ENCODE results near the gene ZBTB40.

ZBTB40 gene

DNA sequence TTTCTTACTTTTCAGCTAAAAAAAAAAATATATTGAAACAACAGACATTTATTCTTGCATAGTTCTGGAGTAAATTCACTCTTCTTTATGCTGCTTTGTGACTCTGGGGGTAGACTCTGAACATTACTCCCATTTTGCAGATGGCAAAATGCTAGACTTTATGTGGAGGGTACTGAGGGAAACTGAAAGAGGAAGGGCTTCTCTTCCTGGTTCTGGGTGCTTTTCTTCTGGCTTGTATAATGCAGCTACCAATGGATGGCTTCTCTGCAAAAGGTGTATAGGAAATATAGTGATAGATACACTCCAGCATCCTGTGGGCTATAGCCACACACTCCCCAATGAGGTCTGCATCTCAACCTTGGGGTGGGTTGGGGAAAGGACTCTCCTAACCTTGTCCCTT lies 19.7 kb upstream of the ZBTB40 start:
- no peak for DNase-seq (ENCODE audit: low read depth, low spot score)

DNA sequence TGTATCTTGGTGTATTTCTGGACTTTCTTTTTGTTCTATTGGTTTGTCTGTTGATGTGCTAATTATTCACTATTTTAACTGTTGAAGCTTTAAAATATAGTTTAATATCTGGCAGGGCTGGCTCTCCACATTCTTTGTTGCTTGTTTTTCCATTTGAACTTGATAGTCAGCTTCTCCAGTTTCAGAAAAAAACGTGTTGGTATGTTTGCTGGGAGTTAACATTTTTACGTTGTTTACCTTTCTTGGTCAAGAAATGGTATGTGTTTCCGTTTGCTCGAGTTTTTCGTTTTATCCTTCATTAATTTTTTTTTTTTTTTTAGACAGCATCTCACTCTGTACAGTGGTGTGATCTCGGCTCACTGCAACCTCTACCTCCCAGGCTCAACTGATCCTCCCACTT lies 16.9 kb upstream of the ZBTB40 start:
- no peak for DNase-seq (ENCODE audit: low read depth, low spot score)

DNA sequence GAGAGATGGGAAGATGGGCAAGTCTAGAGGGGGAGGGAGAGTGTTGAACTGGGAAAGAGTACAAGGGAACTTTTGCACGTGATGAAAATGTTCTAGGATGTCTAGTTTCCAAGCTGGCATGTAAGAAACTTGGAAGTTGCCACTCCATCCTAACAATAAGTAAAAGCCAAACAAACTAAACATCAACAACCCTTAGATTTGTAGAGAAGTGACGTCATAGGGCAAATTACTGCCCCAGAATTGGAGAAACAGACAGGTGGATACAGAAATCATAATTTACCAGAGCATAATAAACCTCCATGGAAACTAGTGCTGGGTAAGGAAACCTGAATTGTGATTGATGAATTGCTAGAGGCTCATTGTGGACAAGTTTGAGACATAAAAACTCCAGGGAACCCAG lies 14.7 kb upstream of the ZBTB40 start:
- no peak for DNase-seq (ENCODE audit: low read depth, low spot score)

DNA sequence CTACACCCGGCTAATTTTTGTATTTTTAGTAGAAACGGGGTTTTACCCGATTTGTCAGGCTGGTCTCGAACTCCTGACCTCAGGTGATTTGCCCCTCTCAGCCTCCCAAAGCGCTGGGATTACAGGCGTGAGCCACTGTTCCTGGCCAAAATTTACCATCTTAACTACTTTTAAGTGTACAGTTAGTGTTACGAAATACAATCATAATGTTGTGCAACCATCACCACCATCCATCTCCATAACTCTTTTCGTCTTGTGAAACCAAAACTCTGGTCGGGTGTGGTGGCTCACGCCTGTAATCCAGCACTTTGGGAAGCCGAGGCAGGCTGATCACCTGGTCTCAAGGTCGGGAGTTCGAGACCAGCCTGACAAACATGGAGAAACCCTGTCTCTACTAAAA lies 14.1 kb upstream of the ZBTB40 start:
- DNase-seq (ENCODE audit: low read depth, low spot score), result no peak

DNA sequence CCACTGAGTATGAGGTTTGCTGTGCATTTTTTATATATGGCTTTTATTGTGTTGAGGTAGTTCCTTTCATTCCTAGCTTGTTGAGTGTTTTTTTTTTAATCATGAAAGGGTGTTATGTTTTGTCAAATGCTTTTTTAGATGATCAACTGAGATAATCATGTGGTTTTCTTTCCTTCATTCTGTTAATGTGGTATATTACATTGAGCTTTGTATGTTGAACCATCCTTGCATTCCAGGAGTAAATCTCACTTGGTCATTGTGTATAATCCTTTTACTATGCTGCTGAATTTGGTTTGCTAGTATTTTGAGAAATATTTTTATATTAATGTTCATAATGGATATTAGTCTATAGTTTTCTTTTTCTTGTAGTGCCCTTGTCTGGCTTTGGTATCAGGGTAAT lies 11.1 kb upstream of the ZBTB40 start:
- no peak for DNase-seq (ENCODE audit: low read depth, low spot score)

DNA sequence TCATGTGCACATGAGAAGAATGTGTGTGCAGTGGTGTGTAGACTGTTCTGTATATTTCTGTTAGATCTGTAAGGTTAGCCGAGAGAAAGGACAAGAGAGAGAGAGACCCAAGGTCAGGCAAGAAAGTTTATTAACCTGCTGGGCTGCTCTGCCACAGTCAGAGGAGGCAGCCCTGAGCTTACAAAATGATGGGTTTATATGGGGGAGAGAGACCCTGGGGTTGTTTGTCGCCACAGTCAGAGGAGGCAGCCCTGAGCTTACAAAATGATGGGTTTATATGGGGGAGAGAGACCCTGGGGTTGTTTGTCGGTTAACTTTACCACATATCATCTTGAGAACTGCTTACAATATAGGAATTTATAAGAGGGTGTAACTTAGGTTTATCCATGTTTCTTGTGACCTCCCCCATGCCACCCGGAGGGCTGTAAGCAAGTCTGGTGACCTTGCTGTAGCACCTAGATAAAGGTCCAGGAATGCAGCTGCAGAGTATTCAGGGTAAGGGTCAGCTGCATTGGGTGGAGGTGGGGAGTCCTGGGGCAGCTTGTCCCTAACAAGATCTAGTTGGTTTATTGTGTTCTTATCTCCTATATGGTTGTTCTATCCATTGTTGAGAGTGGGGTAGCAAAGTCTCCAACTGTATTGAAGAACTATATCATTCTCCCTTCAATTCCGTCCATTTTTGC lies 9.3 kb upstream of the ZBTB40 start:
- DNase-seq (ENCODE audit: low read depth, low spot score), result no peak

DNA sequence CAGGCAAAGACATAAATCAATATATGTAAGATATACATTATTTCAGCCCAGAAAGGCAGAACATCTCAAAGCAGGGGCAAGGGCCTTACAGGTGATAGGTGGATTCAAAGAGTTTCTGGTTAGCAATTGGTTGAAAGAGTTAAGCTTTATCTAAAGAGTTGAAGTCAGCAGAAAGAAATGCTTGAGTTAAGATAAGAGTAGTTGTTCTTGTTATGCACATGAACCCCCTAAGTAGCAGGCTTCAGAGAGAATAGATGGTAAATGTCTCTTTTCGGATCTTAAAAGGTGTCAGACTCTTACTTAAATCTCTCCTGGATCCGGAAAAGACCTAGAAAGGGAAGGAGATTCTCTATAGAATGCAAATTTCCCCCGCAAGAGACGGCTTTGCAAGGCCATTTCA lies 8.3 kb upstream of the ZBTB40 start:
- no peak for DNase-seq (ENCODE audit: low read depth, low spot score)

DNA sequence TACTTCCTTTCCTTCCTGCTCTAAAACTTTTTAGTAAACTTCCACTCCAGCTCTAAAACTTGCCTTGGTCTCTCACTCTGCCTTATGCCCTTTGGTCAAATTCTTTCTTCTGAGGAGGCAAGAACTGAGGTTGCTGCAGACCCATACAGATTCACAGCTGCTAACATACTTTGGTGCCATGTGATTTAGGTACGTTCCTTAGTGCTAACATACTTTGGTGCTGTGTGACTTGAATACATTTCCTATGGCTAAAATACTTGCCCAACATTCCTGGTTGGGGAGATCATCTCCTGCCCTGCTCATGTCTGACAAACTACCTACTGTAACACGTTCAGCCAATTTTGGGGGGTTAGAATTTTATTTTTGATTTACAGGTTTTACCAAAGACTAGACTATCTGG lies 6.8 kb upstream of the ZBTB40 start:
- DNase-seq (ENCODE audit: low read depth, low spot score), result no peak

DNA sequence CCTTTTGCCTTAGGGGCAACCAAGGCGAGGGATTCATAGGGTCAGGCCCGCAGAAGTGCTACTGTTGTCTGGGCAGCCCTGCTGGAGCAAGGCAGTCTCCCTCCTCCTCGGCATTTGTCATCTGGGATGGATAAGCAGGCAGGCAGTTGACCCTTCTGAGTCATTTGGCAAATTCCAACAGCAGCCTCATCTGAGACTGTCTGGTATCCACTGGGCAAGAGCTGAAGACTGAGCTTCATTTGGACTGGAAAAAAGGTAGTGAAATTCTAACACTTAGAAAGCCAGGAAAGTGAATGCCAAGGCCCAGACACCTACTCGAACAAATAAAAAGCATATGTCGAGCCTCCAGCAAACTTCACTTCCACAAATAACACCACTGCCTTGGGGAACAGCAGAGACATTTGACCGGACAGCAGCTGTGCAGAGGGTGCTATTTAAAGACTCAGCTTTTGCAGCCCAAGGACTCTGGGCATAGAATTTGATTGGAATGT lies 4.0 kb upstream of the ZBTB40 start:
- no peak for DNase-seq (ENCODE audit: low read depth, low spot score)

DNA sequence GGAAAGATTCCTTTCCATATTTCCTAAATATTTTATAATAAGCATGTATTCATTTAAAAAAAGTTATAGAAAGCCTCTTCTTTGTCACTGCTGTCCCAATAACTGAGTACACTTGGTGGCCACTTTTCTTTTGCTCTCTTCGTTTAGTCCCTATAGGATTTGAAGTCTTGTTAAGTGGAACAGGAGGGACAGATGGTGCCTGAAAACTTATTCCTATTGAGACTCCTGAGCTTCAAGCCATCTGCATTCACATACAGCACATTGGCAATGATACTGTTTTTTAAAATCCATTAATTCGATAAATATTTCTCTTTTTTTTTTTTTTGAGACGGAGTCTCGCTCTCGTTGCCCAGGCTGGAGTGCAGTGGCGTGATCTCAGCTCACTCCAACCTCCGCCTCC lies 2.0 kb upstream of the ZBTB40 start:
- no peak for DNase-seq (ENCODE audit: low read depth, low spot score)

DNA sequence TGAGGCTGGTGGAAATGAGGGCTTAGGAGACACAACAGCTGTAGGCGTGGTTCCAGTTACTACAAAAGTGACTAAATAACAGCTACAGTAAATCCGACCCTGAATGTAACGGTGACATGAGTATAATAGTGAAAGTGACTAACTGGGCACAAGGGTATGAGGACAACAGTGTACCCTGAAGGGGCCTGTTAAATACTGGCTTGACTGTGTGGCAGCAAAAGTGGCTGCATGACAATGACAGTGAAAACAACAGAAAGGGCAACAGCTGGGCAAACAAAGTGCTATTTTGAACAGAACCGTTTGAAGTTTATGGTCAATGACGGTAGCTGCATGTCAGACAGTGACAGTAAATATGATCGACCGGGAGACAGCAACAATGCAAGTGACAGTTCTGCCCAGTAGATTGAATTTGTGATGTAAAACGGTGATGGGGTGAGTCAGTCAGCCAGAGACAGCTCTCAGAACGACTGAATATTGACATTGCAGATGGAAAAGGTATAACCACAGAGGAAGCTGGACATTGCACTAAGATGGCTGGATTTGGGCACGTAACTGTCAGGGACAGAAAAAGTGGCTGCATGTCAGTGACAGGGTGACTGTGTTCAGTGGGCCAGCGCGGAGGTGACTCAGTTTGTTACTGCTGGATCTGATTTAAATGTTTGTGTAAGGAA lies 1.2 kb upstream of the ZBTB40 start:
- no peak for DNase-seq (ENCODE audit: low read depth, low spot score)

DNA sequence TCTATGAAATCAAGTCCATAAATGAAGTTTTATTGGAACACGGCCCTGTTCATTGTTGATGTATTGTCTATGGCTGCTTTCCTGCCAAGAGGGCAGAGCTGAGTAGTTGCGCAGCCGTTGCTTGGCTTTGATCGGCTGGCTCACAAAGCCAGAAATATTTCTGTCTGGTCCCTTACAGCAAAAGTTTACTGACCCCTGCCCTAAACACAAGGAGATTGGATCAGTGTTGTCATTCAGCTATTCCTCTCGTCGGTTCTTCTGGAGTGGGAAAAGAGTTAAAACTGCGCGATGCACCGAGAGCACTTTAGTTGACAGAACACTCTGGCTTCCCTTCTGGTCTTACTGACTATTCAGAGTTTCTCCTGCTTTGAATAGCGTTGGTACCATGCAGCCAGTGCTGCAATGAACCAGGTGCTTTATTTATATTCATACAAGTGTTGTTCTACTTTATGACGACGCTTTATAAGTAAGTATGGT lies 868 bp downstream of the ZBTB40 start:
- no peak for DNase-seq (ENCODE audit: low read depth, low spot score)

DNA sequence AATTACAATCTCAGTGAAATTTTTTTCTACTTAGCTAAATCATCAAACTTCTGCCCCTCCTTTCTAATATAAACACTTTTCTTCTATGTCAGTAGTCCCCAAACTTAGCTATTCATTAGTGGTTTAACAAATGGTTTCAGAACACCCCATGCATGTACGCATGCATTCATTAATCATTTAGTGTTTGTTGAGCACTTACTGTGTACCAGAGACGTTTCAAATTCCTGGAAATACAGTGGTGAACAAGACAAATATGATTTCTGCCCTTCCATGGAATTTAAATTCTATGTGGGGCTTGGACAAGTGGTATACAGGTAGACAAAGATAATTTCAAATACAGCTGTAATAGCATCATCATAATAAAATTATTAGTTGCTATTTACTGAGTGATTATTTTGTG lies 1.5 kb downstream of the ZBTB40 start:
- DNase-seq (ENCODE audit: low read depth, low spot score), result no peak

DNA sequence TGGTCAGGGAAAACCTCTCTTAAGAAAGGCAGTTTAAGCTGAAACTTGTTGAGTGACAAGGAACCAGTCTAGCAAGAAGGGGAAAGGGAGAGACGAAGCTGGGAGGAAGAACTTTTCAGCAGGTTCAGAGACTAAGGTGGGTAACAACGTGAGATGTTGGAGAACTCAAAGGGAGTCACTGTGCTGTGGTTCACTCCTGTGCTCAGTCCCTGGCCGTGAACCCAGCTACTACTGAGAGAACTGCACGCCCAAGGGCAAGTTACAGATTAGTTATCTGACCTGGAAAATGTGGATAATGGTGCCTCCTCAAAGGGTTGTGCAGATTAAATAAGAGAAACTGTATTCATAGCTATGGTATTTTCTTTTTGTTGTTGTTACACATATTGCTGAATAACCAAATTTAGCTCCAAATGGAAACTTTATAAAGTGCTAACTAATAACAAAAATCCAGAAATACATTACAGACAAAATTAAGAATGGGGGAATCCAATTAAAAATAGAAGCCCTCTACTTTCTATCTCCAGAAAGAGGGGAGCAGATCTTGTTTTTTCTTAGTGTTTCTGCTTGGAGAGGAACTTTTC lies 2.9 kb downstream of the ZBTB40 start:
- no peak for DNase-seq (ENCODE audit: low read depth, low spot score)

DNA sequence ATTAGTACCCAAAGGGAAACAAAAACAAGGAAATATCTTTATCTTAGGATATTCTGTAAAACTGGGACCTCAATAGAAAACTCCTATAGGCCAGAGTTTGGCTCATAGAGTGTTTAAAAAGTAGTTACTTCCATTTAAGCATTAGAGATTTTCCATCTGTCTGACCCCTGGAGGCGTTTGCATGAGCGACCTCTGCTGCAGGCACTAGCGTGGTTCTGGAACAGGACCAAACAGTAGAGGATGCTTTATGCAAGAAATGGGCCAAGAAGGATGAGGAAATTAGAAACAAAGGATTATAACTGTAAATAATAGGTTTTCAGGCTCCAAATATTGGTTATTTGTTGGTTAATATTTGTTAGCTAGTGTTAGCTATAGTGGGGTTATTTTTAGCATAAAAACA lies 5.7 kb downstream of the ZBTB40 start:
- DNase-seq (ENCODE audit: low read depth, low spot score), result no peak

DNA sequence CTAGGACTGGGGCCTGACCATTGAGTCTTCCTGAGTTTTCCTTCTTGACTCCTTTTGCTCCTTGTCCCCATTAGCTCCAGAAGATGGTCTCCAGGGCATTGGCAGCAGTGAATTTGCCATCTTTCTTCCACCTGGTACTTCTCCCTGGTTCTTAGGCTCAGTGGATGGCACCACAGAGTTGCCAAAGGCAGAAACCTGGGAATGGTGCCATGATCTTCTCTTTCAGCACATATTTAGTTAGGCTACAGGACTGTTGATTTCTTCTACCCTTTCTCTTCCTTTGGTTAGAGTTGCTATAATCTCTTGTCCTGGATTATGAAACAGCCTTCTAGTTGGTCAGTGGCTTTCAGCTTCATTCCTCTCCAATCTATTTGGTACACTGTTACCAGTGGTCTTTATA lies 6.2 kb downstream of the ZBTB40 start:
- DNase-seq (ENCODE audit: low read depth, low spot score), result no peak

DNA sequence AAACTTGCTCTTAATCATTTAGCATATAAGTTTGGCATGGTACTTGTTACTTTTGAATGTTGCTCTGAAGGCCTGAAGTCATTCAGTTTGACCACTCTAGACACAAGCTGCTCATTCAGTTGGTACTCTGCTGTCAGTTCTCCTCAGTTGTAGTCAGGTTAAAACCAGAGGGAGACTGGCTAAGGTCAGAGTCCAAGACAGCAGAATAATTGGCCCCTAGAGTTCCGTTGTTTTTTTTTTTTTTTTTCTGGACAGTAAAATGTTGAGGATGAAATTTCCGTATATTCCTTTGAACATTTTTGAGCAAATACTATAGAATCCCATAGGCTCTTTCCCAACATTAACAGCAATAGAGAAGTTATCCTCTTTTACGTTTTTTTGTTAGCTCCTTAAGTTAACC lies 9.4 kb downstream of the ZBTB40 start:
- no peak for DNase-seq (ENCODE audit: low read depth, low spot score)

DNA sequence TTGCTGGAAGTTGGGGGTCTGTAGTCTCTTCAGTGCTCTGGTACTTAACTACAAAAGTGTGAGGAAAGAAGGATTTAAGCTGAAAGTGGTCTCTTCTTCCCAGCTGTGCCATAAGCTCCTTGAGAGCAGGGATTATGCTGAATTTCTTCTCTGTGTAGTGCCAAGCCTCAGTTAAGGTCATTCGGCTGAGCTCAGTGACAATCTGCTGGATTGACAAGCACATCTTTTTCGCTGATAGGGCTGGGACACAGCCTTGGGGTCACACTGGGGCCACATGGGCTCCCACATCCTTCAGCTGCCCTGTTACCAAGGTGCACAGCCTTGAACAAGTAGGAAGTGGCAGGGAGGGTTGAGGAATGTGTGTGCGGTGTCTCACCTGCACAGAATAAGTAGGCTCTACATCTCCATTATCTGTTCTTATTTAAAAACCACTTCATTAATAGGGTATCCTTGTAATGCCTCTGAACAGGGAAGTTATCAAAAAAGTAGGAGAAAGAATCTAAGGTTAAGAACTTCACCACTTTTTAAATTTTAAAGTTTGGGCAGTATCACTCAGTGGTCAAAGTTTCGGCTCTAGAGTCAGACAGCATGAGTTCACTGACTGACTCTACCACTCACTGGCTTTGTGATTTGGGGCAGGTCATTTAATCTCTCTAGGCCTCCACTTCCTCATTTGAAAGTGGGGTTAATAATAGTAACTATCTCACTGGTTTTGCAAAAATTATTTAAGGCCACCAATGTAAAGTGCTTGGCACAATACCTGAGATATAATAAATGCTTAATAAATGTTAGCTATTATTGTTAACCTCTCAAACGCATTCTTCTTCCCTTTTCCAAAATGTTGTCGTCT lies 10.3 kb downstream of the ZBTB40 start:
- DNase-seq (ENCODE audit: low read depth, low spot score), result no peak

DNA sequence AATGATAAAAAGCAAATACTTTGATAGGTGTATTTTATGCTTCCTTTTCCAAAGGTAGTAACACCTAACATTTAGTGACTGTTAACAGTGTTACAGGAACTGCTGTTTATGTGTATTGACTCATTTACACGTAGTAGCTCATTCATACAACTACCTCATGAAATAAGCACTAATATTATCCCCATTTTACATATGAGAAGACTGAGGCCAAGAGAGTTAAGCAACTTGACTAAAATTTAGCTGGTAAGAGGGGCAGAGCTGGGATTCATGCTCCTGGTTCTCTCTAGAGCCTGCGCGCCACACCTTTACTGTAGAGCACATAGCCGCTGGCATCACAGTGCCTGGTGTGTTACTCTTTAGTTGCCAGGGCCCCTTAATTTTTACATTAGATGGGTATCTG lies 11.3 kb downstream of the ZBTB40 start:
- DNase-seq (ENCODE audit: low read depth, low spot score), result no peak

DNA sequence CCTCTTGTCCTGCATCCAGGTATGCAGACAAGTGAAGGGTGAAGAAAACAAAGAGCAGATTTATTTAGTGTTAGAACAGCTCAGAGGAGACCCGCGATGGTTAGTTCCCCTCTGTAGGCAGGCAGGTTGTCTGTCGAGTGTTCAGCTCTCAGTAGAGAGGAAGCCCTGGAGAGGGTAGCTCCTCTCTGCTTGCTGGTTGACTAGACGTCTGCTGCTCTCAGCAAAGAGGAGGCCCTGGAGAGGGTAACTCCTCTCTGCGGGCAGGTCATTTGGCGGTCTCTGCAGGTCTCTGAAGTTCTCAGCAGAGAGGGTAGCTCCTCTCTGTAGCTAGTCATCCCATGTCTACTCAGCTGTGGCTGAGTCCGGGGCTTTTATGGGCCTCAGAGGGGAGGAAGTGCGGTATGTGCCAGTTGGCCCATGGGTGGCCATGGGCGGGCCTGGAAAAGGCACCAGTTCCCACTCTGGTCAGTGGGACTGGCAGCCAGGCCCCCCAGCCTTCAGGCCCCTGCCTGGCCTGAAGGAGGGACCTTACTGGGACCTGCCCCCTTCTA lies 13.4 kb downstream of the ZBTB40 start:
- DNase-seq (ENCODE audit: low read depth, low spot score), result no peak

DNA sequence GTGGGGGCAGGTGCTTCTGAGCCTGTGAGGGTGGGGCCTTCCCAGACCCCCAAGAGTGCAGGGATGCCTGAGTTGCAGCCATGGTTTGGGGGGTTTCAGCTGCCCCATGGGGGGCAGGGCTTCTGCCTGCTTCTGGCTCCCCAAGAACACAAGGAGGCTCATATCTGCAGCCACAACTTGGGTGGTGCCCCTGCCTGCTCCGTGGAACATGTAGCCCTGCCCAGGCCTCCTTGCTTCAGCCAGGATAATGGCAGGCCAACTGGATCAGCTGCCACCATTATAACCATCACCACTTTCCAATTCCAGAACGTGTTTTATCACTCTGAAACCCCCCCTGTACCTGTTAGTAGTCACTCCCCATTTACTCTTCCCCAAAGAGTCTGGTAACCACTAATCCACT lies 14.0 kb downstream of the ZBTB40 start:
- DNase-seq (ENCODE audit: low read depth, low spot score), result no peak

DNA sequence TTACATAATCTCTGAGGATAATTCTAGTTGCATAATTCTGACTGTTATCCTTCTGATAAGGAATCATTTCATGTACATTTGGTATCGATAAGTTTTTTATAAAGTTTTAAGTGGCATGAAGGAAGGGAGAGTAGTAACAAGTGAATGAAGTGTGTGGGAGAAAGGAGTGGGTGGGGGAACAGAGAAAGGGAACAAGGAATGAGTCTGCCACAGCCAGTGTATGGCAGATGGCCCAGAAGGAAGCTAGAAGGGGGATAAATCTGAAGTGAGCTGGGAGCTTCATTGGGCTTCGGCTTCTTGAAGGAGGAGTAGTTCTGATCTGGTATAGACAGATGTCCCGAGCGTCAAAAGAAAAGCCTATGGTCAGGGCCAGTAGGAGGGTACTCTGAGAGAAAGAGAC lies 18.6 kb downstream of the ZBTB40 start:
- DNase-seq (ENCODE audit: low read depth, low spot score), result no peak

Data from activated naive CD8-positive, alpha-beta T cell treated with anti-CD3 and anti-CD28 coated beads, Interleukin-2, amount 50 U/mL, for 16 hours (primary cell).